Psoas muscle (tissue), 8 donors: ENCODE measurements around the gene ATOH8. TPM values are rescaled to one million over a fixed set of nuclear protein-coding genes. Genes with fewer than 3 reads are reported as not detected.

ENCODE experiments used
- ATAC-seq, 4 donors: fragments of 200-7000 bp; cut with Tn5 transposase; one replicate each; pipeline ENCODE4 v1.9.1; 2020; ENCODE audit warnings: moderate library complexity in 3 of 4, mild to moderate bottlenecking in 2 of 4
- DNase-seq, 2 donors: peaks; one replicate each; pipeline ENCODE4 v3.0.0-alpha.2; 2020
- H3K27ac ChIP-seq: fragments of 200-600 bp; one replicate; pipeline ENCODE4 v1.8.0; 2022
- H3K27me3 ChIP-seq, 3 donors: fragments of 200-600 bp in 1 of 3; one replicate each; pipeline versions ENCODE4 v1.6.1 to v1.8.0; 2013 to 2022; ENCODE audit warnings: low read length in 2 of 3, mild to moderate bottlenecking in 2 of 3, moderate library complexity in 1 of 3; ENCODE audit not compliant: insufficient read depth in 3 of 3
- H3K36me3 ChIP-seq, 2 donors: fragments of 200-600 bp in 1 of 2; one replicate each; pipeline versions ENCODE4 v1.6.1 to v1.8.0; 2013 to 2022; ENCODE audit warnings: low read depth in 1 of 2, mild to moderate bottlenecking in 1 of 2, moderate library complexity in 1 of 2; ENCODE audit not compliant: insufficient read depth in 1 of 2
- H3K4me1 ChIP-seq: fragments of 200-600 bp; one replicate; pipeline ENCODE4 v1.8.0; 2022
- H3K4me3 ChIP-seq: fragments of 200-600 bp; one replicate; pipeline ENCODE4 v1.8.0; 2022; ENCODE audit warnings: mild to moderate bottlenecking
- H3K9me3 ChIP-seq: fragments of 200-600 bp; one replicate; pipeline ENCODE4 v1.8.0; 2022
- WGBS, 3 donors: extraction: QIAGEN DNeasy Blood & Tissue Kit; methylation state at CpG; one replicate each; pipeline versions ENCODE4 v1.1.6 to v1.1.7; 2013; 5-methylcytosine and 5-hydroxymethylcytosine counted together
- intact Hi-C, 2 donors: fragments of 100-400 bp; cut with DNase I; formaldehyde crosslinking; loops; one replicate each; pipeline versions ENCODE4 v1.11.0 to v1.14.2; 2022
- polyA plus RNA-seq, 3 donors: library from polyadenylated mRNA; stranded (reverse); fragments of 200-250 nt; gene quantifications; one replicate each; pipeline ENCODE4 v1.2.3, GENCODE V29; 2013
- total RNA-seq, 4 donors: library from RNA; stranded (reverse); fragmentation: NEBNext Ultra II Directional in 2 of 4; extraction: Animal tissue kit (Norgen Biotek cat#: 25700) in 2 of 4; gene quantifications; one replicate each; pipeline versions ENCODE4 v1.2.1 to v1.2.4, GENCODE V29; 2021 to 2023
- TF ChIP-seq, protein P1 (sequence below): fragments of 200-600 bp; IDR thresholded peaks from one replicate; pipeline ENCODE4 v1.8.0; 2022; ENCODE audit warnings: antibody characterized with exemption
- donor health status: healthy with polysubstance abuse.
- donor health status: DM: no; HTN: no; CAD: no; lungs with moderate emphysema.
- donor health status: Bipolar disorder and iron deficiency.
- donor health status: healthy.
- donor health status: DM: yes; HTN: yes; CAD: no.
- donor health status: DM: no; HTN: no; CAD: no.
- donor health status: DM: no; HTN: no; CAD: no.
- donor health status: DM: yes; HTN: yes; CAD: no.

The ATOH8 gene
- total and polyA plus RNA-seq, 7 donors: 22.0 to 82.1 (median 59.4) TPM

- Histone ChIP-seq H3K27ac (no peak overlapping the region), H3K9me3 (no peaks in the 10 kb centered on the region), H3K4me1 (peaks cover 23% of the 10 kb centered on the region), H3K36me3 (no peaks in the 10 kb centered on the region), H3K4me3 (no peak overlapping the region), H3K27me3 (no peaks in the 10 kb centered on the region)
- TF ChIP-seq, protein P1, sequence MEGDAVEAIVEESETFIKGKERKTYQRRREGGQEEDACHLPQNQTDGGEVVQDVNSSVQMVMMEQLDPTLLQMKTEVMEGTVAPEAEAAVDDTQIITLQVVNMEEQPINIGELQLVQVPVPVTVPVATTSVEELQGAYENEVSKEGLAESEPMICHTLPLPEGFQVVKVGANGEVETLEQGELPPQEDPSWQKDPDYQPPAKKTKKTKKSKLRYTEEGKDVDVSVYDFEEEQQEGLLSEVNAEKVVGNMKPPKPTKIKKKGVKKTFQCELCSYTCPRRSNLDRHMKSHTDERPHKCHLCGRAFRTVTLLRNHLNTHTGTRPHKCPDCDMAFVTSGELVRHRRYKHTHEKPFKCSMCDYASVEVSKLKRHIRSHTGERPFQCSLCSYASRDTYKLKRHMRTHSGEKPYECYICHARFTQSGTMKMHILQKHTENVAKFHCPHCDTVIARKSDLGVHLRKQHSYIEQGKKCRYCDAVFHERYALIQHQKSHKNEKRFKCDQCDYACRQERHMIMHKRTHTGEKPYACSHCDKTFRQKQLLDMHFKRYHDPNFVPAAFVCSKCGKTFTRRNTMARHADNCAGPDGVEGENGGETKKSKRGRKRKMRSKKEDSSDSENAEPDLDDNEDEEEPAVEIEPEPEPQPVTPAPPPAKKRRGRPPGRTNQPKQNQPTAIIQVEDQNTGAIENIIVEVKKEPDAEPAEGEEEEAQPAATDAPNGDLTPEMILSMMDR: no peak
- intact Hi-C loops: loop anchor here in 1 of 2 donors (10.0 kb wide), 1 partner anchor 351 kb away; no protein-coding TSS in a partner anchor
- ATAC-seq (no peak), DNase-seq (peak in 1 of 2 donors; percentile 8)
- WGBS, 3 donors: 97 to 100% (median 99%) methylated on average over 2 of the region's 2 CpGs
These were observed 30.0 kb upstream of the ATOH8 start for GRCh38 chr2:85723707-85724360.

DNA sequence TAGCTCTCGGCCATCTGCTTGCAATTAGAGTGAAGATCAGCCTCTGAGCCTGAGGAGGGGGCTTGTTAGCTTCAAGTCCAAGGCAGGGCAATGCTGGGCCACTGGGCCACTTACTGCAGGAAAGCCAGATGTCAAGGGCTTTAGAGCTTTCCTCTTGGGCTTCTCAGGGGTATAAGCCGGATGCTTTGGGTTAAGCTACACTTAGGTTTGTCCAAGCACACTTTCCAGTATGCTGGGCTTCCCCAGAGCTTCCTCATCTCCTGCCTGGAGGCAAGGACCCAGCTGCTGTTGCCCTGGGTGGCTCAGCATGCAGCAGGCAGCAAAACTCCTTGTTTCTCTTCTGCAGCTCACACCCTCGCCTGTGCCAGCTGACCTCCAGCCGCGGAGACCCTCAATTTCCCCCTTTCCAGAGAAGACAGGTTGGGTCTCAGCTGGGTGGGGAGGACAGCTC is 29.0 kb upstream of the ATOH8 start:
- H3K36me3 ChIP-seq: no peaks in the 10 kb centered on the region
- ATAC-seq: no peak
- TF ChIP-seq, protein P1: no peak
- H3K27ac ChIP-seq: no peak overlapping the region
- 73 to 78% (median 76%) methylated on average over 5 of the region's 5 CpGs for WGBS, 3 donors
- peaks cover 22% of the 10 kb centered on the region for H3K4me1 ChIP-seq
- no peaks in the 10 kb centered on the region for H3K9me3 ChIP-seq
- no peak overlapping the region for H3K4me3 ChIP-seq
- no peaks in the 10 kb centered on the region for H3K27me3 ChIP-seq
- intact Hi-C loops: loop anchor here in 1 of 2 donors (10.0 kb wide), 1 partner anchor 350 kb away; no protein-coding TSS in a partner anchor
- DNase-seq: peak in 1 of 2 donors; percentile 34

- WGBS, 3 donors: 72 to 75% (median 74%) methylated on average over 2 of the region's 2 CpGs
- intact Hi-C loops: loop anchor here in 1 of 2 donors (10.0 kb wide), 1 partner anchor 349 kb away; no protein-coding TSS in a partner anchor
- no peaks in the 10 kb centered on the region for H3K27me3 ChIP-seq
- H3K4me3 ChIP-seq: no peak overlapping the region
- no peak for ATAC-seq
- DNase-seq: no peak
- no peaks in the 10 kb centered on the region for H3K9me3 ChIP-seq
- no peak overlapping the region for H3K27ac ChIP-seq
- no peaks in the 10 kb centered on the region for H3K36me3 ChIP-seq
- peaks cover 20% of the 10 kb centered on the region for H3K4me1 ChIP-seq
- TF ChIP-seq, protein P1: no peak
These were observed 28.3 kb upstream of the ATOH8 start for GRCh38 chr2:85725451-85725850.

GRCh38 chr2:85727798-85728197 is 26.0 kb upstream of the ATOH8 start:
- intact Hi-C loops: loop anchor here in 1 of 2 donors (2.0 to 10.0 kb wide), 2 partner anchors 87 to 347 kb away; no protein-coding TSS in a partner anchor
- Histone ChIP-seq H3K27me3 (no peaks in the 10 kb centered on the region), H3K36me3 (no peaks in the 10 kb centered on the region), H3K4me3 (no peak overlapping the region), H3K9me3 (no peaks in the 10 kb centered on the region), H3K4me1 (peaks cover 38% of the 10 kb centered on the region), H3K27ac (no peak overlapping the region)
- ATAC-seq (no peak), DNase-seq (peak in 1 of 2 donors; percentile 58)
- TF ChIP-seq, protein P1: no peak
- 78 to 84% (median 81%) methylated on average over 10 of the region's 10 CpGs for WGBS, 3 donors
